Stimulated activated CD4-positive, alpha-beta T cell treated with anti-CD3 and anti-CD28 coated beads, Interleukin-4, amount 100 ng/mL, for 24 hours (primary cell): Measurements from ENCODE around the gene TNNT3.

Experiments used
- DNase-seq: peaks from one replicate; pipeline ENCODE4 v3.0.0-alpha.2; 2020

Gene TNNT3

GRCh38 chr11:1964348-1964747 lies 44.8 kb downstream of the TNNT3 start:
- no peak for DNase-seq

GRCh38 chr11:1964955-1965354 lies 45.5 kb downstream of the TNNT3 start:
- no peak for DNase-seq

GRCh38 chr11:1966531-1966930 lies 47.0 kb downstream of the TNNT3 start:
- no peak for DNase-seq

- no peak for DNase-seq
These were observed 48.2 kb downstream of the TNNT3 start for GRCh38 chr11:1967641-1968225.

GRCh38 chr11:1968454-1969002 lies 49.0 kb downstream of the TNNT3 start:
- DNase-seq = no peak

GRCh38 chr11:1969035-1969434 lies 49.5 kb downstream of the TNNT3 start:
- DNase-seq = no peak

- DNase-seq = no peak
These were observed 50.3 kb downstream of the TNNT3 start for GRCh38 chr11:1969776-1970175.

- no peak for DNase-seq
These were observed 51.5 kb downstream of the TNNT3 start for GRCh38 chr11:1970956-1971355.

- no peak for DNase-seq
These were observed 55.7 kb downstream of the TNNT3 start for GRCh38 chr11:1975185-1975584.

GRCh38 chr11:1978720-1979473 lies 59.4 kb downstream of the TNNT3 start:
- DNase-seq = no peak

GRCh38 chr11:1979607-1980006 lies 60.1 kb downstream of the TNNT3 start:
- DNase-seq = no peak

GRCh38 chr11:1982873-1983600 lies 63.5 kb downstream of the TNNT3 start:
- no peak for DNase-seq

- no peak for DNase-seq
These were observed 64.1 kb downstream of the TNNT3 start for GRCh38 chr11:1983601-1983961.

GRCh38 chr11:1987024-1987423 lies 67.5 kb downstream of the TNNT3 start:
- no peak for DNase-seq

GRCh38 chr11:1988174-1988573 lies 68.7 kb downstream of the TNNT3 start:
- DNase-seq = no peak
